Left ventricle myocardium inferior (tissue), 1 donor: ENCODE measurements around the gene ABCC9. TPM values are rescaled to one million over a fixed set of nuclear protein-coding genes. Genes with fewer than 3 reads are reported as not detected.
A peak's percentile ranks its signal among the peaks of the same experiment; 100 is the strongest.

Experiments
- DNase-seq: peaks from one replicate; pipeline ENCODE4 v3.0.0-alpha.2; 2020
- H3K27ac ChIP-seq: fragments of 200-600 bp; replicated peaks from 2 replicates; pipeline ENCODE4 v1.8.0; 2021
- H3K27me3 ChIP-seq: fragments of 200-600 bp; 2 replicates; pipeline ENCODE4 v1.8.0; 2021; ENCODE audit warnings: low read depth
- H3K36me3 ChIP-seq: fragments of 200-600 bp; 2 replicates; pipeline ENCODE4 v1.8.0; 2021
- H3K4me1 ChIP-seq: fragments of 200-600 bp; 2 replicates; pipeline ENCODE4 v1.8.0; 2021
- H3K4me3 ChIP-seq: fragments of 200-600 bp; 2 replicates; pipeline ENCODE4 v1.8.0; 2021; ENCODE audit warnings: mild to moderate bottlenecking, moderate library complexity
- H3K9me3 ChIP-seq: fragments of 200-600 bp; replicated peaks from 2 replicates; pipeline ENCODE4 v1.8.0; 2021
- CTCF ChIP-seq: fragments of 200-600 bp; IDR thresholded peaks from 2 replicates; pipeline ENCODE4 v1.8.0; 2021; ENCODE audit warnings: antibody characterized with exemption, mild to moderate bottlenecking, borderline replicate concordance
- intact Hi-C: fragments of 100-400 bp; cut with micrococcal nuclease; formaldehyde crosslinking; loops from one replicate; pipeline ENCODE4 v1.11.0; 2022
- total RNA-seq: library from RNA; stranded (reverse); fragmentation: NEBNext Ultra II Directional; extraction: Animal tissue kit (Norgen Biotek cat#: 25700); gene quantifications from one replicate; pipeline ENCODE4 v1.2.1, GENCODE V29; 2021
- donor health status: DM: no; HTN: yes; CAD: no; lungs with severe emphysema.

The ABCC9 gene
- total RNA-seq, 1 donor from 2014 or later = 81.8 TPM

GRCh38 chr12:21823581-21823980, 117.6 kb downstream of the ABCC9 start:
- H3K27ac ChIP-seq = peak overlapping the region; percentile 76
- H3K4me1 ChIP-seq = peaks cover 49% of the 10 kb centered on the region
- H3K27me3 ChIP-seq = no peaks in the 10 kb centered on the region
- H3K36me3 ChIP-seq = peaks cover 9% of the 10 kb centered on the region
- DNase-seq = peak; percentile 65
- H3K4me3 ChIP-seq = no peak overlapping the region
- intact Hi-C loops = no loop called here
- TF ChIP-seq CTCF = no peak
- H3K9me3 ChIP-seq = no peaks in the 10 kb centered on the region

- peak overlapping the region; percentile 62 for H3K27ac ChIP-seq
- DNase-seq = no peak
- peaks cover 40% of the 10 kb centered on the region for H3K4me1 ChIP-seq
- H3K27me3 ChIP-seq = no peaks in the 10 kb centered on the region
- H3K36me3 ChIP-seq = peaks cover 17% of the 10 kb centered on the region
- H3K4me3 ChIP-seq = no peak overlapping the region
- no peak for TF ChIP-seq CTCF
- intact Hi-C loops = no loop called here
- no peaks in the 10 kb centered on the region for H3K9me3 ChIP-seq
Measured at GRCh38 chr12:21819678-21820077, 121.5 kb downstream of the ABCC9 start.

GRCh38 chr12:21819236-21819635, 122.0 kb downstream of the ABCC9 start:
- H3K27ac ChIP-seq = peak overlapping the region; percentile 62
- intact Hi-C loops = no loop called here

GRCh38 chr12:21818627-21819026, 122.6 kb downstream of the ABCC9 start:
- H3K4me3 ChIP-seq = no peak overlapping the region
- no peak for TF ChIP-seq CTCF
- peaks cover 20% of the 10 kb centered on the region for H3K36me3 ChIP-seq
- H3K9me3 ChIP-seq = no peaks in the 10 kb centered on the region
- no peaks in the 10 kb centered on the region for H3K27me3 ChIP-seq
- intact Hi-C loops = no loop called here
- peaks cover 49% of the 10 kb centered on the region for H3K4me1 ChIP-seq
- DNase-seq = no peak
- H3K27ac ChIP-seq = peak overlapping the region; percentile 62

More at GRCh38 chr12:21819236-21819635, 122.0 kb downstream of the ABCC9 start:
- TF ChIP-seq CTCF = no peak
- H3K4me1 ChIP-seq = peaks cover 43% of the 10 kb centered on the region
- no peaks in the 10 kb centered on the region for H3K9me3 ChIP-seq
- peaks cover 20% of the 10 kb centered on the region for H3K36me3 ChIP-seq
- H3K27me3 ChIP-seq = no peaks in the 10 kb centered on the region
- no peak overlapping the region for H3K4me3 ChIP-seq
- no peak for DNase-seq

GRCh38 chr12:21815306-21816062, 125.7 kb downstream of the ABCC9 start:
- Histone ChIP-seq H3K9me3 (no peaks in the 10 kb centered on the region), H3K27me3 (no peaks in the 10 kb centered on the region), H3K4me1 (peaks cover 47% of the 10 kb centered on the region), H3K36me3 (peaks cover 31% of the 10 kb centered on the region), H3K4me3 (no peak overlapping the region), H3K27ac (peak overlapping the region; percentile 71)
- TF ChIP-seq CTCF = no peak
- DNase-seq = no peak
- intact Hi-C loops = no loop called here
